CD4-positive, alpha-beta T cell (primary cell): Measurements from ENCODE around the gene WDR73. TPM values are rescaled to one million over a fixed set of nuclear protein-coding genes. Genes with fewer than 3 reads are reported as not detected.

Experiments
- ATAC-seq: fragments of 200-7000 bp; cut with Tn5 transposase; one replicate; pipeline ENCODE4 v1.10.0; 2022; ENCODE audit warnings: mild to moderate bottlenecking; ENCODE audit not compliant: poor library complexity
- CTCF ChIA-PET: fragments of 350-600 bp; sonication (Branson Sonifier 250); formaldehyde crosslinking; loops from one replicate; lab custom pipeline; 2021; ENCODE audit warnings: antibody characterized with exemption, inconsistent platforms; lab: Charles Lee
- POLR2A ChIA-PET: fragments of 350-600 bp; sonication (Branson Sonifier 250); formaldehyde crosslinking; loops from one replicate; lab custom pipeline; 2021; ENCODE audit warnings: antibody characterized with exemption, inconsistent platforms; lab: Charles Lee
- DNase-seq, 14 experiments: peaks; one replicate each; pipeline ENCODE4 v3.0.0-alpha.2; 2013 to 2020; ENCODE audit warnings: mixed read lengths in 2 of 14
- H3K27ac ChIP-seq, 2 donors: one replicate each; pipeline versions ENCODE4 v1.5.1 to v1.7.0; 2013; ENCODE audit warnings: low read length in 2 of 2, low read depth in 1 of 2, mild to moderate bottlenecking in 1 of 2
- H3K27me3 ChIP-seq, 2 experiments: 1 replicate in 1 of 2; 2 replicates in 1 of 2; pipeline versions ENCODE4 v1.6.1 to v1.7.0; 2013; ENCODE audit warnings: low read length in 2 of 2, control low read depth in 1 of 2, mild to moderate bottlenecking in 1 of 2, moderate library complexity in 1 of 2; ENCODE audit not compliant: insufficient read depth in 2 of 2, control insufficient read depth in 1 of 2
- H3K36me3 ChIP-seq: one replicate; pipeline ENCODE4 v1.6.1; 2013; ENCODE audit warnings: low read length, control low read depth; ENCODE audit not compliant: insufficient read depth
- H3K4me1 ChIP-seq: one replicate; pipeline ENCODE4 v1.6.1; 2013; ENCODE audit warnings: low read length, control low read depth; ENCODE audit not compliant: insufficient read depth
- H3K4me3 ChIP-seq: one replicate; pipeline ENCODE4 v1.5.1; 2013; ENCODE audit warnings: mild to moderate bottlenecking, low read length, moderate library complexity
- H3K9me3 ChIP-seq, 2 experiments: 1 replicate in 1 of 2; 2 replicates in 1 of 2; pipeline versions ENCODE4 v1.6.1 to v1.7.0; 2013; ENCODE audit warnings: low read length in 2 of 2, mild to moderate bottlenecking in 2 of 2, control low read depth in 1 of 2, moderate library complexity in 1 of 2; ENCODE audit not compliant: control insufficient read depth in 1 of 2, insufficient read depth in 1 of 2
- H3K27ac Mint-ChIP-seq: one replicate; pipeline ENCODE4 v1.8.0; 2020; ENCODE audit warnings: mixed read lengths
- H3K27me3 Mint-ChIP-seq: one replicate; pipeline ENCODE4 v1.8.0; 2021; ENCODE audit warnings: mixed read lengths
- H3K36me3 Mint-ChIP-seq: one replicate; pipeline ENCODE4 v1.8.0; 2021; ENCODE audit warnings: low read depth, mixed read lengths
- H3K4me1 Mint-ChIP-seq: one replicate; pipeline ENCODE4 v1.8.0; 2021; ENCODE audit warnings: low read depth, mixed read lengths
- H3K4me3 Mint-ChIP-seq: one replicate; pipeline ENCODE4 v1.8.0; 2020; ENCODE audit warnings: mild to moderate bottlenecking, mixed read lengths
- H3K9me3 Mint-ChIP-seq: one replicate; pipeline ENCODE4 v1.8.0; 2020; ENCODE audit warnings: mixed read lengths
- intact Hi-C, 2 experiments: fragments of 100-400 bp; cut with DNase I in 1 of 2; cut with micrococcal nuclease in 1 of 2; formaldehyde crosslinking; loops; one replicate each; pipeline versions ENCODE4 v1.15.1 to v1.9.0; 2023 to 2025; cut with DNase I, micrococcal nuclease
- total RNA-seq, 174 experiments: library from RNA in 2 of 174; stranded (reverse) in 2 of 174; gene quantifications; one replicate each; pipeline ENCODE4 v1.2.3 and lab custom pipeline; 2021 to 2026
- TF ChIP-seq, protein P1 (sequence below): fragments of 200-600 bp; IDR thresholded peaks from one replicate; pipeline ENCODE4 v1.8.0; 2022; ENCODE audit warnings: antibody characterized with exemption, mild to moderate bottlenecking

WDR73 gene
- total RNA-seq, 2 experiments from 2014 or later = 17.8 to 23.7 TPM

DNA sequence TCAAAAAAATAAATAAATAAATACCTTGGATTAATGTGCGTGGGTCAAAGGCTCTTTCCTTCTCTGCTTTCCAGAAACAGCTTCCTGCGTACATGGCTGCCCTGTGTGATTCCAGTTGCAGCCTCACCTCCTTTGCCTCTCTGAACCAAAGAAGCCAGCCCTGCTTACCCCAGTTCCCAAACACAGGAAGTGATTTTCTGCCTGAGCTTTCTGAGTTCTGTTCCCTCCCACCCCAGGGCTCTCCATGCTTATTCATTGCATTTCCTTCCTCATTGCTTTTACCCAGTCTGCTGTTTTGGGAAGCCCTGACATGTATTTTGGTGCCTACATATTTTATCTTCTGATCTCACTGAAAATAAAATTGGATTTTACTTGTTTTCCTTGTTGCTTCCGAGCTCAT lies 37.8 kb downstream of the WDR73 start:
- intact Hi-C loops = no loop called here
- ChIA-PET POLR2A (interaction anchor here (1.3 kb wide), 2 partner anchors 9 to 15 kb away, joined by 3 to 5 read pairs; no protein-coding TSS in a partner anchor), CTCF (no interaction called here)
- Histone ChIP-seq H3K4me3 (no peak overlapping the region), H3K4me1 (no peaks in the 10 kb centered on the region), H3K36me3 (peaks cover 18% of the 10 kb centered on the region), H3K27me3 (no peaks in the 10 kb centered on the region), H3K27ac (no peak overlapping the region), H3K9me3 (peaks cover 8 to 9% of the 10 kb centered on the region in 2 experiments)
- peaks cover 43% of the 10 kb centered on the region for H3K36me3 Mint-ChIP-seq
- H3K27ac Mint-ChIP-seq = no peak overlapping the region
- no peak overlapping the region for H3K4me3 Mint-ChIP-seq
- H3K9me3 Mint-ChIP-seq = no peaks in the 10 kb centered on the region
- H3K27me3 Mint-ChIP-seq = no peaks in the 10 kb centered on the region
- ATAC-seq (no peak), DNase-seq (peak in 1 of 14 experiments; percentile 13)
- TF ChIP-seq, protein P1, sequence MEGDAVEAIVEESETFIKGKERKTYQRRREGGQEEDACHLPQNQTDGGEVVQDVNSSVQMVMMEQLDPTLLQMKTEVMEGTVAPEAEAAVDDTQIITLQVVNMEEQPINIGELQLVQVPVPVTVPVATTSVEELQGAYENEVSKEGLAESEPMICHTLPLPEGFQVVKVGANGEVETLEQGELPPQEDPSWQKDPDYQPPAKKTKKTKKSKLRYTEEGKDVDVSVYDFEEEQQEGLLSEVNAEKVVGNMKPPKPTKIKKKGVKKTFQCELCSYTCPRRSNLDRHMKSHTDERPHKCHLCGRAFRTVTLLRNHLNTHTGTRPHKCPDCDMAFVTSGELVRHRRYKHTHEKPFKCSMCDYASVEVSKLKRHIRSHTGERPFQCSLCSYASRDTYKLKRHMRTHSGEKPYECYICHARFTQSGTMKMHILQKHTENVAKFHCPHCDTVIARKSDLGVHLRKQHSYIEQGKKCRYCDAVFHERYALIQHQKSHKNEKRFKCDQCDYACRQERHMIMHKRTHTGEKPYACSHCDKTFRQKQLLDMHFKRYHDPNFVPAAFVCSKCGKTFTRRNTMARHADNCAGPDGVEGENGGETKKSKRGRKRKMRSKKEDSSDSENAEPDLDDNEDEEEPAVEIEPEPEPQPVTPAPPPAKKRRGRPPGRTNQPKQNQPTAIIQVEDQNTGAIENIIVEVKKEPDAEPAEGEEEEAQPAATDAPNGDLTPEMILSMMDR = no peak
- no peaks in the 10 kb centered on the region for H3K4me1 Mint-ChIP-seq

DNA sequence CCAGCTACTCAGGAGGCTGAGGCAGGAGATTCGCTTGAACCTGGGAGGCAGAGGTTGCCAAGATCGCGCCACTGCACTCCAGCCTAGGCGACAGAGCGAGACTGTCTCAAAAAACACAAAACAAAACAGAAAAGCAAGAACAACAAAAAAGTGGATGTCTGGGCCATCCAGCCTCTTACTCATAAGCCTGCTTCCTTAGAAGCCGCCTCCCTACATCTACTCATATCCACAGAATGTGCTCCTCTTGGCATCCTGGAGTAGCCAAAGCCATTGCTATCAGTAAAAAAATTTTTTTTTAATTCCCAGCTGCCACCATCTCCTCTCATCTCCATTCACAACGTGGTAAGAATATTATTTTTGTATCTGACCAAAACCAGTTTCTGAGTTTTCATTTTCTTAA lies 42.5 kb downstream of the WDR73 start:
- no peak for DNase-seq
- TF ChIP-seq, protein P1 = no peak
- no peak for ATAC-seq
- peaks cover 12% of the 10 kb centered on the region for H3K36me3 ChIP-seq
- ChIA-PET CTCF (no interaction called here), POLR2A (no interaction called here)
- H3K4me3 ChIP-seq = no peak overlapping the region
- no peaks in the 10 kb centered on the region for H3K9me3 ChIP-seq
- H3K27me3 ChIP-seq = no peaks in the 10 kb centered on the region
- intact Hi-C loops = no loop called here
- no peaks in the 10 kb centered on the region for H3K4me1 ChIP-seq
- Mint-ChIP-seq H3K9me3 (no peaks in the 10 kb centered on the region), H3K27me3 (no peaks in the 10 kb centered on the region), H3K4me1 (peaks cover 11% of the 10 kb centered on the region), H3K36me3 (peaks cover 44% of the 10 kb centered on the region), H3K4me3 (no peak overlapping the region), H3K27ac (no peak overlapping the region)
- H3K27ac ChIP-seq = no peak overlapping the region

DNA sequence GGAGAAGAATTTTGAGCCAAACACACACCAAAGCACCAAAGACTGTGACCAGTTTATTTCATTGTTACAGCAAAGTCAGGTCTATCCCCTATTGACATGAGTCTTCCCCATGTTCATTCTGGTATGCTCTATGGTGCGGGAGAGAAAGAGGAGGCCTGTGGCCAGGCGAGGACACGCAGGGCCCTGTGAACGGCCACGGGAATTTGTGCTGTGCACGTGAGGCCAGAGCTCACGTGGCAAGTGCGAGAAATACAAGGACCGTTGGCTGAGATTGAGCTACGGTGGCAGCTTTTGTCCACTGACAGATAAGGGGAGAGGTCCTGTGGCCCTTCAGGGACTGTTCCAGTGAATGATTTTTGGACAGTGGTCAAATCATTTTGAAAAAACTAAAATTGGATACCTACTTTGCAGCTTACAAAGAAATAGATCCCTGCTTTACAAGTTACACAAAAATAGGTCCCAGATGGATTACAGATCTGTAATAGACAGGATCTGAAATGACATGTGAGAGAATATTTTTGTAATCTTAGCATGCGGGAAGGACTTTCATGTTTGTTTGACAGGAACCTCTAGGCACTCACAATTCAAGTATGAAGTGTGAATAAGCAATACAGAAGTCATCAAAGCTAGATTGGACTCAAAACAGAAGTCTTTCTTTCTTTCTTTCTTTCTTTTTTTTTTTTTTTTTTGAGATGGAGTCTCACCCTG lies 44.1 kb downstream of the WDR73 start:
- ChIA-PET CTCF (no interaction called here), POLR2A (no interaction called here)
- ATAC-seq (no peak), DNase-seq (no peak)
- Histone ChIP-seq H3K27me3 (no peaks in the 10 kb centered on the region), H3K9me3 (no peaks in the 10 kb centered on the region), H3K4me1 (peaks cover 11% of the 10 kb centered on the region), H3K27ac (no peak overlapping the region), H3K36me3 (peaks cover 10% of the 10 kb centered on the region), H3K4me3 (no peak overlapping the region)
- Mint-ChIP-seq H3K4me3 (no peak overlapping the region), H3K9me3 (no peaks in the 10 kb centered on the region), H3K36me3 (peaks cover 58% of the 10 kb centered on the region), H3K27ac (no peak overlapping the region), H3K27me3 (no peaks in the 10 kb centered on the region), H3K4me1 (peaks cover 27% of the 10 kb centered on the region)
- intact Hi-C loops = no loop called here
- TF ChIP-seq, protein P1 = no peak
